Heart left ventricle (tissue), 16 donors: ENCODE results near the gene KCNH1. TPM values are rescaled to one million over a fixed set of nuclear protein-coding genes. Genes with fewer than 3 reads are reported as not detected.

Experiments
- ATAC-seq, 4 donors: fragments of 200-7000 bp; cut with Tn5 transposase; one replicate each; pipeline ENCODE4 v1.9.1; 2020 to 2022; ENCODE audit warnings: moderate library complexity in 4 of 4, mild to moderate bottlenecking in 3 of 4, moderate number of reproducible peaks in 1 of 4
- DNase-seq, 5 donors: peaks; one replicate each; pipeline ENCODE4 v3.0.0-alpha.2; 2020
- H3K27ac ChIP-seq, 12 donors: fragments of 200-600 bp; sonication (generic) in 4 of 12; one replicate each; pipeline versions ENCODE4 v1.5.0 to v1.8.0; 2016 to 2022; ENCODE audit warnings: mild to moderate bottlenecking in 2 of 12
- H3K27me3 ChIP-seq, 9 donors: fragments of 200-600 bp; sonication (generic) in 2 of 9; one replicate each; pipeline versions ENCODE4 v1.5.1 to v1.8.0; 2016 to 2022; ENCODE audit warnings: mild to moderate bottlenecking in 3 of 9
- H3K36me3 ChIP-seq, 9 donors: fragments of 200-600 bp; sonication (generic) in 2 of 9; one replicate each; pipeline versions ENCODE4 v1.5.0 to v1.8.0; 2018 to 2022; ENCODE audit warnings: mild to moderate bottlenecking in 2 of 9
- H3K4me1 ChIP-seq, 12 donors: fragments of 200-600 bp; sonication (generic) in 4 of 12; one replicate each; pipeline versions ENCODE4 v1.5.0 to v1.8.0; 2016 to 2022; ENCODE audit warnings: mild to moderate bottlenecking in 3 of 12
- H3K4me3 ChIP-seq, 12 donors: fragments of 200-600 bp; sonication (generic) in 4 of 12; one replicate each; pipeline versions ENCODE4 v1.5.0 to v1.8.0; 2017 to 2022; ENCODE audit warnings: mild to moderate bottlenecking in 9 of 12, moderate library complexity in 4 of 12
- H3K9me3 ChIP-seq, 12 donors: fragments of 200-600 bp; sonication (generic) in 4 of 12; one replicate each; pipeline versions ENCODE4 v1.5.0 to v1.8.0; 2016 to 2022; ENCODE audit warnings: mild to moderate bottlenecking in 1 of 12
- CTCF ChIP-seq, 12 donors: fragments of 200-600 bp; sonication (generic) in 4 of 12; IDR thresholded peaks; one replicate each; pipeline versions ENCODE4 v1.5.0 to v1.8.0; 2018 to 2022; ENCODE audit warnings: antibody characterized with exemption in 12 of 12, mild to moderate bottlenecking in 5 of 12
- POLR2A ChIP-seq, 2 donors: fragments of 450-650 bp; IDR thresholded peaks; one replicate each; pipeline ENCODE4 v1.6.1; 2017; ENCODE audit warnings: antibody characterized with exemption in 2 of 2, mild to moderate bottlenecking in 2 of 2, moderate library complexity in 2 of 2
- WGBS, 4 donors: extraction: QIAGEN DNeasy Blood & Tissue Kit in 2 of 4; methylation state at CpG; one replicate each; pipeline versions ENCODE4 v1.1.5 to v1.1.7; 2013 to 2018; 5-methylcytosine and 5-hydroxymethylcytosine counted together
- intact Hi-C, 10 donors: fragments of 100-400 bp; cut with DNase I; formaldehyde crosslinking; loops; one replicate each; pipeline versions ENCODE4 v1.11.1 to v1.14.2; 2022
- polyA plus RNA-seq, 2 donors: library from polyadenylated mRNA; stranded (reverse); fragments of 200-250 nt; gene quantifications; one replicate each; pipeline ENCODE4 v1.2.3, GENCODE V29; 2013
- total RNA-seq, 9 donors: library from RNA; depleted of rRNA in 2 of 9; stranded (reverse); fragments of >200 nt in 2 of 9; fragmentation: NEBNext Ultra II Directional in 3 of 9; extraction: Animal tissue kit (Norgen Biotek cat#: 25700) in 3 of 9; gene quantifications; one replicate each; pipeline versions ENCODE4 v1.1.0 to v1.2.4, GENCODE V29; 2016 to 2023
- donor health status: ischemic (EF 13 %, LVEDD 7.1; RV severe dilation, severe dysfunction).
- donor health status: healthy with polysubstance abuse.
- donor health status: DM: no; HTN: yes; CAD: no.
- donor health status: DM: no; HTN: no; CAD: no.
- donor health status: ischemic (EF 25% LVEDD 6.9; RV normal size, moderate dysfunction).
- donor health status: ischemic (EF 25% LVEDD 5.7; RV mildly dilated, moderate dysfunction).
- donor health status: healthy.
- donor health status: DM: yes; HTN: yes; CAD: no.
- donor health status: ischemic (EF 35%, LVEDD 5.7; RV mildly dilated, moderate dysfunction).
- donor health status: nonischemic (EF 11% LVEDD 7.7; RV severe dilation, severe dysfunction).
- donor health status: DM: yes; HTN: yes; CAD: no.
- donor health status: PGD.
- donor health status: ischemic (EF 29% LVEDD 5.4; RV normal size, mild dysfunction).
- donor health status: nonischemic (EF 23%, LVEDD 6.1; RV moderate dilation, normal function).

Gene KCNH1
- total and polyA plus RNA-seq, 11 donors: 0.03 TPM; not detected in 10

DNA sequence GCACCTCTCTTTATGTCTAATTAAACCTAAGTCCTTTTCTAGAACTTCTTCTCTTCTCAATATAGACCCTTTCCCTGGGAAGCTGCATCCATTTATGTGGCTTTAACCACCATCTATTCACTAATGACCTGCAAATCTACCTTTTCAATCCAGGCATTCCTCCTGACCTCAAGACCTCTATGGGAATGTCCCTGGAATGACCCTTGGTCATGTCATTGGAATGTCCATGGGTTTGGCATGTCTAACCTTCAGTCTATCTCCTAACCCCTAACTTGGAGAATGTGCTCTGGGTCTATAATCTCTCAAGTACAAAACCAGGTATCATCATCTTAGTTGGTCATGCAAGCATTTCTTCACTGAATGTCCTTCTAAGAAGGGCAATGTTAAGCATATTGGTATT lies 196.1 kb downstream of the KCNH1 start:
- Histone ChIP-seq H3K9me3 (peaks cover 0 to 6% (median 0%) of the 10 kb centered on the region in 12 donors), H3K4me3 (no peak overlapping the region), H3K4me1 (no peaks in the 10 kb centered on the region), H3K36me3 (no peaks in the 10 kb centered on the region), H3K27me3 (no peaks in the 10 kb centered on the region), H3K27ac (no peak overlapping the region)
- no peak for TF ChIP-seq POLR2A (IDR thresholded peaks at IDR 0.05)
- TF ChIP-seq CTCF (IDR thresholded peaks at IDR 0.05): no peak
- intact Hi-C loops: no loop called here
- DNase-seq (no peak), ATAC-seq (no peak)

GRCh38 chr1:210935905-210936304 lies 198.0 kb downstream of the KCNH1 start:
- no peak for ATAC-seq
- WGBS, 4 donors: 71 to 76% (median 74%) methylated on average over 4 of the region's 4 CpGs

GRCh38 chr1:210932104-210932503 lies 201.8 kb downstream of the KCNH1 start:
- DNase-seq (no peak), ATAC-seq (no peak)
- TF ChIP-seq POLR2A (IDR thresholded peaks at IDR 0.05): no peak
- TF ChIP-seq CTCF (IDR thresholded peaks at IDR 0.05): no peak
- H3K27ac ChIP-seq: no peak overlapping the region
- H3K9me3 ChIP-seq: peaks cover 0 to 22% (median 0%) of the 10 kb centered on the region in 12 donors
- no peaks in the 10 kb centered on the region for H3K4me1 ChIP-seq
- intact Hi-C loops: no loop called here
- no peaks in the 10 kb centered on the region for H3K27me3 ChIP-seq
- H3K36me3 ChIP-seq: no peaks in the 10 kb centered on the region
- H3K4me3 ChIP-seq: no peak overlapping the region

More at GRCh38 chr1:210935905-210936304, 198.0 kb downstream of the KCNH1 start:
- Histone ChIP-seq H3K4me1 (no peaks in the 10 kb centered on the region), H3K36me3 (no peaks in the 10 kb centered on the region), H3K4me3 (no peak overlapping the region), H3K27me3 (no peaks in the 10 kb centered on the region), H3K27ac (no peak overlapping the region), H3K9me3 (peaks cover 0 to 6% (median 0%) of the 10 kb centered on the region in 12 donors)
- intact Hi-C loops: no loop called here
- TF ChIP-seq POLR2A (IDR thresholded peaks at IDR 0.05) (no peak), CTCF (IDR thresholded peaks at IDR 0.05) (no peak)
- no peak for DNase-seq

GRCh38 chr1:210922666-210923065 lies 211.3 kb downstream of the KCNH1 start:
- no peaks in the 10 kb centered on the region for H3K27me3 ChIP-seq
- TF ChIP-seq POLR2A (IDR thresholded peaks at IDR 0.05) (no peak), CTCF (IDR thresholded peaks at IDR 0.05) (no peak)
- DNase-seq (no peak), ATAC-seq (no peak)
- peaks cover 0 to 24% (median 7%) of the 10 kb centered on the region in 12 donors for H3K9me3 ChIP-seq
- H3K4me3 ChIP-seq: no peak overlapping the region
- no peak overlapping the region for H3K27ac ChIP-seq
- no peaks in the 10 kb centered on the region for H3K36me3 ChIP-seq
- intact Hi-C loops: no loop called here
- H3K4me1 ChIP-seq: no peaks in the 10 kb centered on the region
